ENCODE measurements around the gene PABPC1L. TPM values are rescaled to one million over a fixed set of nuclear protein-coding genes. Genes with fewer than 3 reads are reported as not detected.

Gene PABPC1L
- total RNA-seq, 1 experiment from 2014 or later = 83.5 TPM

- no peaks in the 10 kb centered on the region for H3K27me3 ChIP-seq (ENCODE audit: insufficient read depth, low read length)
- peak overlapping the region in 2 of 3 experiments; percentile 68 to 95; a peak in 4 of 7 replicates for H3K27ac Mint-ChIP-seq
Measured at GRCh38 chr20:44930517-44931168, 20.8 kb downstream of the PABPC1L start.

More at GRCh38 chr20:44930517-44931168, 20.8 kb downstream of the PABPC1L start:
- Histone ChIP-seq H3K4me1 (ENCODE audit: insufficient read depth, low read length) (no peaks in the 10 kb centered on the region; the same call in 1 of the 2 replicates), H3K79me2 (ENCODE audit: insufficient read depth, low read length) (no peaks in the 10 kb centered on the region), H3K4ac (ENCODE audit: low read depth, low read length) (no peak overlapping the region), H4K20me1 (ENCODE audit: control insufficient read depth, insufficient read depth, insufficient read length) (no peaks in the 10 kb centered on the region), H3K23me2 (ENCODE audit: insufficient read length, low read depth, low read length, poor library complexity, severe bottlenecking) (no peaks in the 10 kb centered on the region), H2BK12ac (ENCODE audit: insufficient read length, low read depth, low read length) (no peak overlapping the region), H4K5ac (ENCODE audit: insufficient read length, low read depth, low read length) (no peak overlapping the region), H2AFZ (ENCODE audit: low read length) (no peak overlapping the region), H4K91ac (ENCODE audit: insufficient read length, low read depth, low read length) (no peak overlapping the region), H3K23ac (ENCODE audit: insufficient read length, low read depth, low read length) (no peak overlapping the region), H3K14ac (ENCODE audit: insufficient read depth, low read length) (no peak overlapping the region), H3K27ac (ENCODE audit: insufficient read length, low read depth, low read length) (no peak overlapping the region), H3K56ac (ENCODE audit: insufficient read length, low read depth, low read length) (no peak overlapping the region), H3K18ac (ENCODE audit: insufficient read length, low read depth, low read length) (no peak overlapping the region), H2BK15ac (ENCODE audit: low read depth, low read length) (no peak overlapping the region), H2BK5ac (ENCODE audit: insufficient read length, low read length) (no peak overlapping the region), H3K9me3 (ENCODE audit: control insufficient read depth, low read depth, low read length) (no peaks in the 10 kb centered on the region), H3K4me2 (ENCODE audit: insufficient read depth, insufficient read length, low read length) (no peak overlapping the region), H2BK120ac (ENCODE audit: low read depth, low read length, poor library complexity, severe bottlenecking) (no peak overlapping the region), H2AK5ac (ENCODE audit: insufficient read length, low read length) (no peak overlapping the region), H3K79me1 (ENCODE audit: insufficient read depth, low read depth, low read length, poor library complexity, severe bottlenecking) (no peaks in the 10 kb centered on the region), H3K9ac (ENCODE audit: extremely low read depth, insufficient read length, low read length) (no peak overlapping the region), H4K8ac (replicated peaks; ENCODE audit: insufficient read length, low read depth, low read length) (no peak overlapping the region), H3T11ph (ENCODE audit: low read length) (no peak overlapping the region), H2BK20ac (ENCODE audit: low read depth, low read length, poor library complexity, severe bottlenecking) (no peak overlapping the region)
- Mint-ChIP-seq H3K9me3 (no peaks in the 10 kb centered on the region), H3K4me3 (no peak overlapping the region), H3K36me3 (ENCODE audit: insufficient read depth in 1 of 3, low read depth in 3 of 3) (peaks cover 13 to 57% (median 34%) of the 10 kb centered on the region in 3 experiments; a peak in 6 of 7 replicates), H3K4me1 (no peaks in the 10 kb centered on the region), H3K27me3 (ENCODE audit: low read depth) (no peaks in the 10 kb centered on the region)
- TF ChIP-seq CTCF (conservative IDR thresholded peaks at IDR 0.05) = no peak
- no peak for DNase-seq
- no CpG with 5 or more reads among the region's 18 CpGs for WGBS (ENCODE audit: extremely low coverage, insufficient read length, low lambda C conversion rate)
